ENCODE results near the gene SZT2.

DNA sequence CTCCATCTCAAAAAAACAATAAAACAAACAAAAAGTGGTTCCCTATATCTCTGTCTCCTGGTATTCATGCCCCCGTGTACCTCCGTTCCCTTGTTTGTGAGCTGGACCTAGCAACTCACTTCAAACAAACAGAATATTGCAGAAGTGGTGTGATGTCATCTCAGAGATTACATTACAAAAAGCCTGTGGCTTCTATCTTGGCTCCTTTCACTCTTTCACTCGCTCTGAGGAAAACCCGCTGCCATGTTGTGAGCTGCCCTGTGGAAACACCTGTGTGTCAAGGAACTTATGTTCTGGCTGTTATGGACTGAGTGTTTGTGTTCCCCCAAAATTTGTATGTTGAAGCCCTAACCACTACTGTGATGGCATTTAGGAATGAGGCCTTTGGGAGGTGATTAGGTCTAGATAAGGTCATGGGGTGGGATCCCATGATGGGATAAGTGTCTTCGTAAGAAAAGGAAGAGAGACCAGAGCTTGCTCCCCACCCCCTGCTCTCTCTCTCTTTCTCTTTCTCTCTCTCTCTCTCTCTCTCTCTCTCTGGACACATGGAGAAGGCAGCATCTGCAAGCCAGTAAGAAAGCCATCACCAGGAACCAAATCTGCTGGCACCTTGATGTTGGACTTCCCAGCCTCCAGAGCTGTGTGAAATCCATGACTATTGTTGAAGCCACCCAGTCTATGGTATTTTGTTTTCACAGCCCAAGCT is 71.4 kb downstream of the SZT2 start:
- no peak for TF ChIP-seq CTCF (IDR thresholded peaks at IDR 0.05; ENCODE audit: low read depth, low read length)
- no peak for TF ChIP-seq EZH2phosphoT487 (IDR thresholded peaks at IDR 0.05; ENCODE audit: low read depth)

All from OCI-LY3 (cell line).